ENCODE measurements around the gene TCF12. TPM values are rescaled to one million over a fixed set of nuclear protein-coding genes. Genes with fewer than 3 reads are reported as not detected.

TCF12 gene
- total RNA-seq, 1 experiment from 2014 or later: 76.7 TPM

DNA sequence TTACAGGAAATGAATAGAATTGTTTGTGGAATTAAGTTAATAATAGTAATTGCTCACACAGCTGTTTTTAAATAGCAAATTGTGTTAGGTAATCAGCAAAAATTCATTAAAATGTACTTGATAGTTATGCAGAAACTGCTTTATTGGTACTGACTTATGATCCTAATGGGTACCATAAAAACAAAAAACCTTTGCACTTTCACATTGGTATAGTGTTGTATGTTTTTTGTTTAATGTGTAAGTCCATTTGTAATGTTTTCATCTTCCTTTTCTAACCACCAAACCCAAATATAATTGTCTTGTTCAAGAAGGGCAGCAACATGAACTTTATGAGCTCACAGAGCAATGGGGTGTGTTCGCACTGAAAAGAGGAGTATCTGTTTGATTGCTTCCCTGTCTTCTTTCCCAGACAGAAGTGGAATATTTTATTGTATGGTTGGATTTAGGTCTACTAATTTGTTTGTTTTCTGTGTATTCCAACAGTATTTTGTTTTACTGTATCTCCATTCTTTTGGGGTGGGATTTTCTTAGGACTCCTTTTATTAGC lies 135.8 kb downstream of the TCF12 start:
- Histone ChIP-seq H4K8ac (replicated peaks; ENCODE audit: insufficient read length, low read depth, low read length) (no peak overlapping the region), H2BK5ac (ENCODE audit: insufficient read length, low read length) (no peak overlapping the region), H3K9ac (ENCODE audit: extremely low read depth, insufficient read length, low read length) (no peak overlapping the region), H2BK15ac (ENCODE audit: low read depth, low read length) (no peak overlapping the region), H4K20me1 (ENCODE audit: control insufficient read depth, insufficient read depth, insufficient read length) (no peaks in the 10 kb centered on the region), H2BK120ac (ENCODE audit: low read depth, low read length, poor library complexity, severe bottlenecking) (no peak overlapping the region), H3K56ac (ENCODE audit: insufficient read length, low read depth, low read length) (no peak overlapping the region), H3T11ph (ENCODE audit: low read length) (no peak overlapping the region), H3K18ac (ENCODE audit: insufficient read length, low read depth, low read length) (no peak overlapping the region), H3K4me1 (ENCODE audit: insufficient read depth, low read length) (peaks cover under 1% of the 10 kb centered on the region), H2AFZ (ENCODE audit: low read length) (no peak overlapping the region), H3K79me2 (ENCODE audit: insufficient read depth, low read length) (peaks cover 7% of the 10 kb centered on the region; the same call in 1 of the 2 replicates), H3K79me1 (ENCODE audit: insufficient read depth, low read depth, low read length, poor library complexity, severe bottlenecking) (peaks cover 6% of the 10 kb centered on the region), H3K23ac (ENCODE audit: insufficient read length, low read depth, low read length) (no peak overlapping the region), H4K91ac (ENCODE audit: insufficient read length, low read depth, low read length) (no peak overlapping the region), H4K5ac (ENCODE audit: insufficient read length, low read depth, low read length) (no peak overlapping the region), H3K23me2 (ENCODE audit: insufficient read length, low read depth, low read length, poor library complexity, severe bottlenecking) (no peaks in the 10 kb centered on the region), H3K27me3 (ENCODE audit: insufficient read depth, low read length) (no peaks in the 10 kb centered on the region), H2BK20ac (ENCODE audit: low read depth, low read length, poor library complexity, severe bottlenecking) (no peak overlapping the region), H3K4me2 (ENCODE audit: insufficient read depth, insufficient read length, low read length) (no peak overlapping the region), H3K27ac (ENCODE audit: insufficient read length, low read depth, low read length) (no peak overlapping the region), H2BK12ac (ENCODE audit: insufficient read length, low read depth, low read length) (no peak overlapping the region), H3K4ac (ENCODE audit: low read depth, low read length) (no peak overlapping the region), H3K14ac (ENCODE audit: insufficient read depth, low read length) (no peak overlapping the region), H2AK5ac (ENCODE audit: insufficient read length, low read length) (no peak overlapping the region), H3K9me3 (ENCODE audit: control insufficient read depth, low read depth, low read length) (no peaks in the 10 kb centered on the region)
- Mint-ChIP-seq H3K27ac (no peak overlapping the region), H3K36me3 (ENCODE audit: insufficient read depth in 1 of 3, low read depth in 3 of 3) (no peaks in the 10 kb centered on the region), H3K9me3 (no peaks in the 10 kb centered on the region), H3K4me1 (peaks cover 61 to 63% of the 10 kb centered on the region in 2 experiments), H3K4me3 (no peak overlapping the region), H3K27me3 (ENCODE audit: low read depth) (no peaks in the 10 kb centered on the region)
- TF ChIP-seq, protein P1, sequence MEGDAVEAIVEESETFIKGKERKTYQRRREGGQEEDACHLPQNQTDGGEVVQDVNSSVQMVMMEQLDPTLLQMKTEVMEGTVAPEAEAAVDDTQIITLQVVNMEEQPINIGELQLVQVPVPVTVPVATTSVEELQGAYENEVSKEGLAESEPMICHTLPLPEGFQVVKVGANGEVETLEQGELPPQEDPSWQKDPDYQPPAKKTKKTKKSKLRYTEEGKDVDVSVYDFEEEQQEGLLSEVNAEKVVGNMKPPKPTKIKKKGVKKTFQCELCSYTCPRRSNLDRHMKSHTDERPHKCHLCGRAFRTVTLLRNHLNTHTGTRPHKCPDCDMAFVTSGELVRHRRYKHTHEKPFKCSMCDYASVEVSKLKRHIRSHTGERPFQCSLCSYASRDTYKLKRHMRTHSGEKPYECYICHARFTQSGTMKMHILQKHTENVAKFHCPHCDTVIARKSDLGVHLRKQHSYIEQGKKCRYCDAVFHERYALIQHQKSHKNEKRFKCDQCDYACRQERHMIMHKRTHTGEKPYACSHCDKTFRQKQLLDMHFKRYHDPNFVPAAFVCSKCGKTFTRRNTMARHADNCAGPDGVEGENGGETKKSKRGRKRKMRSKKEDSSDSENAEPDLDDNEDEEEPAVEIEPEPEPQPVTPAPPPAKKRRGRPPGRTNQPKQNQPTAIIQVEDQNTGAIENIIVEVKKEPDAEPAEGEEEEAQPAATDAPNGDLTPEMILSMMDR (conservative IDR thresholded peaks at IDR 0.05): no peak
- no peak for DNase-seq
- WGBS (ENCODE audit: extremely low coverage, insufficient read length, low lambda C conversion rate): no CpG with 5 or more reads among the region's 1 CpG

All from H9 (cell line).